Panc1 (cell line): ENCODE data around the gene DTD1. TPM values are rescaled to one million over a fixed set of nuclear protein-coding genes. Genes with fewer than 3 reads are reported as not detected.

ENCODE experiments used
- ATAC-seq: fragments of 200-7000 bp; cut with Tn5 transposase; 2 replicates; pipeline ENCODE4 v1.9.1; 2020; ENCODE audit warnings: mild to moderate bottlenecking, moderate library complexity
- BruUV-seq: library from RNA; stranded (reverse); fragments of 400-500 nt; replicated peaks from 2 replicates; lab custom pipeline; 2021; lab: Mats Ljungman, UMichigan
- CTCF ChIA-PET: fragments of 300-600 bp; sonication (Branson Sonifier 250); formaldehyde crosslinking; loops from one replicate; lab custom pipeline; 2022; ENCODE audit warnings: antibody characterized with exemption; lab: Charles Lee
- POLR2A ChIA-PET: fragments of 300-600 bp; sonication (Branson Sonifier 250); formaldehyde crosslinking; loops from one replicate; lab custom pipeline; 2022; ENCODE audit warnings: antibody characterized with exemption; lab: Charles Lee
- DNase-seq: peaks from one replicate; pipeline ENCODE4 v3.0.0-alpha.2; 2010; ENCODE audit warnings: low read depth, low spot score
- H3K27ac ChIP-seq: 2 replicates; pipeline ENCODE4 v1.5.1; 2011; ENCODE audit warnings: mild to moderate bottlenecking, low read length, inconsistent platforms
- H3K27me3 ChIP-seq: fragments of 200-500 bp; sonication (Bioruptor generic); 2 replicates; pipeline ENCODE4 v1.6.0; 2014; ENCODE audit warnings: low read length, inconsistent platforms; ENCODE audit not compliant: control insufficient read depth, insufficient read depth
- H3K36me3 ChIP-seq: fragments of 200-500 bp; sonication (Bioruptor generic); 2 replicates; pipeline ENCODE4 v1.5.1; 2014; ENCODE audit warnings: inconsistent platforms, mild to moderate bottlenecking, low read length, moderate library complexity; ENCODE audit not compliant: control insufficient read depth, insufficient read depth
- H3K4me1 ChIP-seq: 2 replicates; pipeline ENCODE4 v1.5.1; 2011; ENCODE audit warnings: inconsistent platforms, mild to moderate bottlenecking, low read length, moderate library complexity; ENCODE audit not compliant: control insufficient read depth, insufficient read depth
- H3K4me3 ChIP-seq, 2 experiments: 2 replicates each; pipeline ENCODE4 v1.5.1; 2011 to 2012; ENCODE audit warnings: low read depth in 2 of 2, low read length in 2 of 2, mild to moderate bottlenecking in 2 of 2, inconsistent platforms in 1 of 2, moderate library complexity in 1 of 2
- H3K9me3 ChIP-seq: fragments of 200-500 bp; sonication (Bioruptor generic); 2 replicates; pipeline ENCODE4 v1.5.1; 2014; ENCODE audit warnings: low read depth, mild to moderate bottlenecking, inconsistent platforms, low read length, moderate library complexity; ENCODE audit not compliant: control insufficient read depth, insufficient read depth
- POLR2AphosphoS5 ChIP-seq: IDR thresholded peaks from 2 replicates; pipeline ENCODE4 v1.6.1; 2012; ENCODE audit warnings: mild to moderate bottlenecking, low read depth, low read length, moderate library complexity
- SIN3A ChIP-seq: IDR thresholded peaks from 2 replicates; pipeline ENCODE4 v1.6.1; 2012; ENCODE audit warnings: low read depth, mild to moderate bottlenecking, low read length, moderate library complexity, borderline replicate concordance; ENCODE audit not compliant: insufficient read depth
- TCF7L2 ChIP-seq: IDR thresholded peaks from 2 replicates; pipeline ENCODE4 v1.6.1; 2011; ENCODE audit warnings: mild to moderate bottlenecking, low read depth, low read length, inconsistent platforms
- in situ Hi-C: cut with HindIII; loops from 2 replicates; pipeline ENCODE4 v1.10.0; 2016; ENCODE audit warnings: low sequenced_read_pairs, low pct_unique_long_range_greater_than_20kb
- intact Hi-C: fragments of 100-400 bp; cut with micrococcal nuclease; formaldehyde crosslinking; loops from one replicate; pipeline ENCODE4 v1.10.0; 2022; ENCODE audit not compliant: unreplicated experiment
- total RNA-seq: library from RNA; stranded (reverse); gene quantifications from one replicate; pipeline ENCODE4 v1.2.1, GENCODE V29; 2021; ENCODE audit not compliant: unreplicated experiment
- TF ChIP-seq, protein P1 (sequence below), 2 experiments: IDR thresholded peaks; 2 replicates each; pipeline ENCODE4 v1.6.1; 2011 to 2012; ENCODE audit warnings: low read depth in 2 of 2, control low read depth in 1 of 2, low read length in 1 of 2, mild to moderate bottlenecking in 1 of 2, moderate library complexity in 1 of 2; ENCODE audit not compliant: insufficient read depth in 1 of 2
- TF ChIP-seq, protein P2 (sequence below): fragments of 450-650 bp; IDR thresholded peaks from 2 replicates; pipeline ENCODE4 v1.5.1; 2017; ENCODE audit warnings: mild to moderate bottlenecking

DTD1 gene
- total RNA-seq, 1 experiment from 2014 or later: 23.6 TPM

DNA sequence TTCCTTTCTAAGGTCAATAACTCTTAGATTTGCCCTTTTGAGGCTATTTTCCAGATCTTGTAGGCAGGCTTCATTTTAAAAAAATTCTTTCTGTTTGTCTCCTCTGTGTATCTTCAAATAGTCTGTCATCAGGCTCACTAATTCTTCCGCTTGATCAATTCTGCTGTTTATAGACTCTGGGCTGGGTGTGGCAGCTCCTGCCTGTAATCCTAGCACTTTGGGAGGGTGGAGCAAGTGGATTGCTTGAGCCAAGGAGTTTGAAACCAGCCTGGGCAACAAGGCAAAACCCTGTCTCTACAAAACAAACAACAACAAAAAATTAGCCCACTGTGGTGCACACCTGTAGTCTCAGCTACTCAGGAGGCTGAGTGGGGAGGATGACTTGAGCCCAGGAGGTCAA lies 185.7 kb downstream of the DTD1 start:
- intact Hi-C loops: no loop called here
- POLR2A ChIA-PET: no interaction called here
- BruUV-seq: no TSS peak

DNA sequence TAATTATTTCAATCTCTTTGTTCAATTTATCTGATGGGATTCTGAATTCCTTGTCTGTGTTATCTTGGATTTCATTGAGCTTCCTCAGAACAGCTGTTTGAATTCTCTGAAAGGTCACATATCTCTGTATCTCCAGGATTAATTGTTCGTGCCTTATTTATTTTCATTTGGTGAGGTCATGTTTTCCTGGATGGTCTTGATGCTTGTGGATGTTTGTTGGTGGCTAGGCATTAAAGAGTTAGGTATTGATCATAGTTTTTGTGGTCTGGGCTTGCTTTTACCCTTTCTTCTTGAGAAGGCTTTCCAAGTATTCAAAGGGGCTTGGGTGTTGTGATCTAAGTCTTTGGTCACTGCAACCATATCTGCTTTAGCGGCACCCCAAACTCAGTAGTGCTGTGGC lies 186.4 kb downstream of the DTD1 start:
- Histone ChIP-seq H3K4me1 (no peaks in the 10 kb centered on the region), H3K27ac (no peak overlapping the region), H3K36me3 (no peaks in the 10 kb centered on the region), H3K27me3 (peaks cover 2% of the 10 kb centered on the region; the same call in 1 of the 2 replicates), H3K4me3 (no peak overlapping the region), H3K9me3 (no peaks in the 10 kb centered on the region)
- DNase-seq (no peak), ATAC-seq (no peak)
- POLR2A ChIA-PET: interaction anchor here (0.7 kb wide), 1 partner anchor 160 kb away, joined by 5 read pairs; no protein-coding TSS in a partner anchor
- CTCF ChIA-PET: no interaction called here
- BruUV-seq: no TSS peak
- intact Hi-C loops (no loop called here), in situ Hi-C loops (no loop called here)
- TF ChIP-seq TCF7L2 (no peak), SIN3A (no peak), POLR2AphosphoS5 (no peak)
- TF ChIP-seq, protein P1, sequence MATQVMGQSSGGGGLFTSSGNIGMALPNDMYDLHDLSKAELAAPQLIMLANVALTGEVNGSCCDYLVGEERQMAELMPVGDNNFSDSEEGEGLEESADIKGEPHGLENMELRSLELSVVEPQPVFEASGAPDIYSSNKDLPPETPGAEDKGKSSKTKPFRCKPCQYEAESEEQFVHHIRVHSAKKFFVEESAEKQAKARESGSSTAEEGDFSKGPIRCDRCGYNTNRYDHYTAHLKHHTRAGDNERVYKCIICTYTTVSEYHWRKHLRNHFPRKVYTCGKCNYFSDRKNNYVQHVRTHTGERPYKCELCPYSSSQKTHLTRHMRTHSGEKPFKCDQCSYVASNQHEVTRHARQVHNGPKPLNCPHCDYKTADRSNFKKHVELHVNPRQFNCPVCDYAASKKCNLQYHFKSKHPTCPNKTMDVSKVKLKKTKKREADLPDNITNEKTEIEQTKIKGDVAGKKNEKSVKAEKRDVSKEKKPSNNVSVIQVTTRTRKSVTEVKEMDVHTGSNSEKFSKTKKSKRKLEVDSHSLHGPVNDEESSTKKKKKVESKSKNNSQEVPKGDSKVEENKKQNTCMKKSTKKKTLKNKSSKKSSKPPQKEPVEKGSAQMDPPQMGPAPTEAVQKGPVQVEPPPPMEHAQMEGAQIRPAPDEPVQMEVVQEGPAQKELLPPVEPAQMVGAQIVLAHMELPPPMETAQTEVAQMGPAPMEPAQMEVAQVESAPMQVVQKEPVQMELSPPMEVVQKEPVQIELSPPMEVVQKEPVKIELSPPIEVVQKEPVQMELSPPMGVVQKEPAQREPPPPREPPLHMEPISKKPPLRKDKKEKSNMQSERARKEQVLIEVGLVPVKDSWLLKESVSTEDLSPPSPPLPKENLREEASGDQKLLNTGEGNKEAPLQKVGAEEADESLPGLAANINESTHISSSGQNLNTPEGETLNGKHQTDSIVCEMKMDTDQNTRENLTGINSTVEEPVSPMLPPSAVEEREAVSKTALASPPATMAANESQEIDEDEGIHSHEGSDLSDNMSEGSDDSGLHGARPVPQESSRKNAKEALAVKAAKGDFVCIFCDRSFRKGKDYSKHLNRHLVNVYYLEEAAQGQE (IDR thresholded peaks at IDR 0.05; ENCODE audit: insufficient read depth in 1 of 2, low read depth in 2 of 2, low read length in 1 of 2): no peak
- TF ChIP-seq, protein P2, sequence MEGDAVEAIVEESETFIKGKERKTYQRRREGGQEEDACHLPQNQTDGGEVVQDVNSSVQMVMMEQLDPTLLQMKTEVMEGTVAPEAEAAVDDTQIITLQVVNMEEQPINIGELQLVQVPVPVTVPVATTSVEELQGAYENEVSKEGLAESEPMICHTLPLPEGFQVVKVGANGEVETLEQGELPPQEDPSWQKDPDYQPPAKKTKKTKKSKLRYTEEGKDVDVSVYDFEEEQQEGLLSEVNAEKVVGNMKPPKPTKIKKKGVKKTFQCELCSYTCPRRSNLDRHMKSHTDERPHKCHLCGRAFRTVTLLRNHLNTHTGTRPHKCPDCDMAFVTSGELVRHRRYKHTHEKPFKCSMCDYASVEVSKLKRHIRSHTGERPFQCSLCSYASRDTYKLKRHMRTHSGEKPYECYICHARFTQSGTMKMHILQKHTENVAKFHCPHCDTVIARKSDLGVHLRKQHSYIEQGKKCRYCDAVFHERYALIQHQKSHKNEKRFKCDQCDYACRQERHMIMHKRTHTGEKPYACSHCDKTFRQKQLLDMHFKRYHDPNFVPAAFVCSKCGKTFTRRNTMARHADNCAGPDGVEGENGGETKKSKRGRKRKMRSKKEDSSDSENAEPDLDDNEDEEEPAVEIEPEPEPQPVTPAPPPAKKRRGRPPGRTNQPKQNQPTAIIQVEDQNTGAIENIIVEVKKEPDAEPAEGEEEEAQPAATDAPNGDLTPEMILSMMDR: no peak

More for the DNA sequence above, 185.7 kb downstream of the DTD1 start:
- H3K27me3 ChIP-seq: peaks cover 2% of the 10 kb centered on the region; the same call in 1 of the 2 replicates
- H3K36me3 ChIP-seq: no peaks in the 10 kb centered on the region
- no peaks in the 10 kb centered on the region for H3K9me3 ChIP-seq
- in situ Hi-C loops: no loop called here
- DNase-seq (no peak), ATAC-seq (no peak)
- H3K4me3 ChIP-seq: no peak overlapping the region
- no peaks in the 10 kb centered on the region for H3K4me1 ChIP-seq
- H3K27ac ChIP-seq: no peak overlapping the region
- TF ChIP-seq POLR2AphosphoS5 (no peak), TCF7L2 (no peak), SIN3A (no peak)
- TF ChIP-seq, protein P2: no peak
- TF ChIP-seq, protein P1 (IDR thresholded peaks at IDR 0.05; ENCODE audit: insufficient read depth in 1 of 2, low read depth in 2 of 2, low read length in 1 of 2): no peak
- CTCF ChIA-PET: no interaction called here
